Gastroesophageal sphincter (tissue), 4 donors: ENCODE data around the gene USP17L22. TPM values are rescaled to one million over a fixed set of nuclear protein-coding genes. Genes with fewer than 3 reads are reported as not detected.
"Not testable (repeated sequence)": the region's sequence is repeated elsewhere in the genome, so short reads cannot be mapped to it uniquely, and the experiment has no call there.

Experiments used
- ATAC-seq: fragments of 150-250 bp; one replicate; pipeline ENCODE4 v1.9.1; 2016; ENCODE audit warnings: mild to moderate bottlenecking, moderate library complexity
- H3K27ac ChIP-seq, 4 donors: fragments of 200-600 bp; sonication (generic) in 3 of 4; 1 replicate in 3 of 4; 2 replicates in 1 of 4; pipeline ENCODE4 v1.5.1; 2016 to 2019
- H3K27me3 ChIP-seq: fragments of 200-600 bp; sonication (generic); one replicate; pipeline ENCODE4 v1.5.1; 2019
- H3K36me3 ChIP-seq, 2 donors: fragments of 200-600 bp; sonication (generic); one replicate each; pipeline ENCODE4 v1.5.1; 2019; ENCODE audit warnings: control low read depth in 1 of 2
- H3K4me1 ChIP-seq, 3 donors: fragments of 200-600 bp; sonication (generic); 1 replicate in 2 of 3; 2 replicates in 1 of 3; pipeline ENCODE4 v1.5.1; 2016 to 2019; ENCODE audit warnings: control low read depth in 2 of 3
- H3K4me3 ChIP-seq, 2 donors: fragments of 200-600 bp; sonication (generic); one replicate each; pipeline ENCODE4 v1.5.1; 2019; ENCODE audit warnings: mild to moderate bottlenecking in 1 of 2, moderate library complexity in 1 of 2
- H3K9me3 ChIP-seq, 3 donors: fragments of 200-600 bp; sonication (generic); one replicate each; pipeline ENCODE4 v1.5.1; 2017 to 2019; ENCODE audit warnings: control low read depth in 2 of 3
- WGBS, 2 donors: methylation state at CpG; one replicate each; pipeline ENCODE4 v1.1.5; 2018; ENCODE audit warnings: low coverage in 1 of 2; 5-methylcytosine and 5-hydroxymethylcytosine counted together
- total RNA-seq, 4 donors: library from RNA; depleted of rRNA; stranded (reverse); fragments of >200 nt; gene quantifications; one replicate each; pipeline ENCODE4 v1.1.0, GENCODE V29; 2016

The USP17L22 gene
- total RNA-seq = not detected

DNA sequence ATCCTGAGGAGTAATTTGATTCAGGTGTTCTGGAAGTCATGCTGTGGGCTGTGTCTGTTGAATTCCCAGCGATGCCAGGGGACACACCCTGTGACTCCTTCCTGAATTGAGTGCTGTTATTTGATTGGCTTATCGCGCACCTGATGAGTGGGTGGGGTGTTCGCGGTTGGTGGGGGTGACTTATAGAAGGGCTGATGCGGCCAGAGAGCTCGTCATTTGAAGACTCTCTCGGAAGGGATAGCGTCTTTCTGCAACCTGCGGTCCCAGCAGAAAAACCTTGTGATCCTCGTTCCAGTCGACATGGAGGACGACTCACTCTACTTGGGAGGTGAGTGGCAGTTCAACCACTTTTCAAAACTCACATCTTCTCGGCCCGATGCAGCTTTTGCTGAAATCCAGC lies at the start of gene USP17L22:
TSS of gene USP17L22 (plus strand) at position 301 of the 400 bp plus-strand sequence. CDS start at position 301, 0 bp downstream.
- not testable (repeated sequence) for H3K4me1 ChIP-seq, H3K9me3 ChIP-seq, H3K27me3 ChIP-seq, H3K4me3 ChIP-seq, ATAC-seq, H3K36me3 ChIP-seq, H3K27ac ChIP-seq
- no CpG with 5 or more reads among the region's 15 CpGs for WGBS, 2 donors

DNA sequence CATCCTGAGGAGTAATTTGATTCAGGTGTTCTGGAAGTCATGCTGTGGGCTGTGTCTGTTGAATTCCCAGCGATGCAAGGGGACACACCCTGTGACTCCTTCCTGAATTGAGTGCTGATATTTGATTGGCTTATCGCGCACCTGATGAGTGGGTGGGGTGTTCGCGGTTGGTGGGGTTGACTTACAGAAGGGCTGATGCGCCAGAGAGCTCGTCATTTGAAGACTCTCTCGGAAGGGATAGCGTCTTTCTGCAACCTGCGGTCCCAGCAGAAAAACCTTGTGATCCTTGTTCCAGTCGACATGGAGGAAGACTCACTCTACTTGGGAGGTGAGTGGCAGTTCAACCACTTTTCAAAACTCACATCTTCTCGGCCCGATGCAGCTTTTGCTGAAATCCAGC lies 47.6 kb upstream of the USP17L22 start, which contains the start of gene USP17L12:
TSS of gene USP17L12 (plus strand) at position 301 of the 400 bp plus-strand sequence. CDS start at position 301, 0 bp downstream.
- no CpG with 5 or more reads among the region's 13 CpGs for WGBS, 2 donors

DNA sequence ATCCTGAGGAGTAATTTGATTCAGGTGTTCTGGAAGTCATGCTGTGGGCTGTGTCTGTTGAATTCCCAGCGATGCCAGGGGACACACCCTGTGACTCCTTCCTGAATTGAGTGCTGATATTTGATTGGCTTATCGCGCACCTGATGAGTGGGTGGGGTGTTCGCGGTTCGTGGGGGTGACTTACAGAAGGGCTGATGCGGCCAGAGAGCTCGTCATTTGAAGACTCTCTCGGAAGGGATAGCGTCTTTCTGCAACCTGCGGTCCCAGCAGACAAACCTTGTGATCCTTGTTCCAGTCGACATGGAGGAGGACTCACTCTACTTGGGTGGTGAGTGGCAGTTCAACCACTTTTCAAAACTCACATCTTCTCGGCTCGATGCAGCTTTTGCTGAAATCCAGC lies 42.8 kb upstream of the USP17L22 start, which contains the start of gene USP17L13:
TSS of gene USP17L13 (plus strand) at position 301 of the 400 bp plus-strand sequence. CDS start at position 301, 0 bp downstream.
- not testable (repeated sequence) for H3K4me1 ChIP-seq, H3K4me3 ChIP-seq, H3K27ac ChIP-seq, H3K9me3 ChIP-seq, H3K36me3 ChIP-seq, ATAC-seq, H3K27me3 ChIP-seq
- WGBS, 2 donors = no CpG with 5 or more reads among the region's 14 CpGs

More for the DNA sequence above, 47.6 kb upstream of the USP17L22 start, which contains the start of gene USP17L12:
- not testable (repeated sequence) for H3K4me1 ChIP-seq, H3K4me3 ChIP-seq, H3K36me3 ChIP-seq, H3K27me3 ChIP-seq, H3K27ac ChIP-seq, H3K9me3 ChIP-seq, ATAC-seq

GRCh38 chr4:9230249-9230648 lies 37.2 kb upstream of the USP17L22 start:
- not testable (repeated sequence) for H3K4me1 ChIP-seq, H3K27me3 ChIP-seq, H3K4me3 ChIP-seq, H3K27ac ChIP-seq, ATAC-seq, H3K36me3 ChIP-seq, H3K9me3 ChIP-seq
- 78 to 100% methylated on average over 1 to 4 of the region's 8 CpGs for WGBS, 2 donors

GRCh38 chr4:9234085-9234484 lies 33.3 kb upstream of the USP17L22 start, which contains the start of gene USP17L15:
Gene USP17L15, plus strand, starts transcription at chr4:9234385. Its CDS starts 0 bp downstream, at chr4:9234385.
- WGBS, 2 donors = no CpG with 5 or more reads among the region's 15 CpGs
- not testable (repeated sequence) for H3K27me3 ChIP-seq, H3K36me3 ChIP-seq, H3K4me3 ChIP-seq, H3K27ac ChIP-seq, H3K9me3 ChIP-seq, ATAC-seq, H3K4me1 ChIP-seq

- not testable (repeated sequence) for H3K4me3 ChIP-seq, H3K27me3 ChIP-seq, H3K27ac ChIP-seq, H3K36me3 ChIP-seq, H3K9me3 ChIP-seq, H3K4me1 ChIP-seq, ATAC-seq
- WGBS, 2 donors = no CpG with 5 or more reads among the region's 12 CpGs
Measured at GRCh38 chr4:9238461-9238860, 29.0 kb upstream of the USP17L22 start.

- 88% methylated on average over 8 of the region's 14 CpGs; no CpG with 5 or more reads in 1 of the 2 donors for WGBS, 2 donors
- H3K27me3 ChIP-seq = not testable (repeated sequence)
Measured at GRCh38 chr4:9243579-9243978, 23.8 kb upstream of the USP17L22 start, which contains the start of gene USP17L17. Gene USP17L17, plus strand, starts transcription at chr4:9243879. Its CDS starts 0 bp downstream, at chr4:9243879.

GRCh38 chr4:9247953-9248680 lies 19.3 kb upstream of the USP17L22 start, which contains the start of gene USP17L18:
Gene USP17L18, plus strand, starts transcription at chr4:9248630. Its CDS starts 0 bp downstream, at chr4:9248630.
- not testable (repeated sequence) for H3K4me3 ChIP-seq, H3K36me3 ChIP-seq, ATAC-seq, H3K9me3 ChIP-seq, H3K27me3 ChIP-seq, H3K4me1 ChIP-seq, H3K27ac ChIP-seq
- 76 to 90% methylated on average over 4 to 14 of the region's 26 CpGs for whole genome bisulfite sequencing, 2 donors

More at GRCh38 chr4:9243579-9243978, 23.8 kb upstream of the USP17L22 start, which contains the start of gene USP17L17:
- not testable (repeated sequence) for H3K4me1 ChIP-seq, H3K9me3 ChIP-seq, H3K36me3 ChIP-seq, ATAC-seq, H3K4me3 ChIP-seq, H3K27ac ChIP-seq

DNA sequence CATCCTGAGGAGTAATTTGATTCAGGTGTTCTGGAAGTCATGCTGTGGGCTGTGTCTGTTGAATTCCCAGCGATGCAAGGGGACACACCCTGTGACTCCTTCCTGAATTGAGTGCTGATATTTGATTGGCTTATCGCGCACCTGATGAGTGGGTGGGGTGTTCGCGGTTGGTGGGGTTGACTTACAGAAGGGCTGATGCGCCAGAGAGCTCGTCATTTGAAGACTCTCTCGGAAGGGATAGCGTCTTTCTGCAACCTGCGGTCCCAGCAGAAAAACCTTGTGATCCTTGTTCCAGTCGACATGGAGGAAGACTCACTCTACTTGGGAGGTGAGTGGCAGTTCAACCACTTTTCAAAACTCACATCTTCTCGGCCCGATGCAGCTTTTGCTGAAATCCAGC lies 14.3 kb upstream of the USP17L22 start, which contains the start of gene USP17L19:
TSS of gene USP17L19 (plus strand) at position 301 of the 400 bp plus-strand sequence. CDS start at position 301, 0 bp downstream.
- not testable (repeated sequence) for H3K27me3 ChIP-seq, H3K9me3 ChIP-seq, H3K4me1 ChIP-seq, H3K36me3 ChIP-seq, H3K27ac ChIP-seq, ATAC-seq, H3K4me3 ChIP-seq
- no CpG with 5 or more reads among the region's 13 CpGs for WGBS, 2 donors

DNA sequence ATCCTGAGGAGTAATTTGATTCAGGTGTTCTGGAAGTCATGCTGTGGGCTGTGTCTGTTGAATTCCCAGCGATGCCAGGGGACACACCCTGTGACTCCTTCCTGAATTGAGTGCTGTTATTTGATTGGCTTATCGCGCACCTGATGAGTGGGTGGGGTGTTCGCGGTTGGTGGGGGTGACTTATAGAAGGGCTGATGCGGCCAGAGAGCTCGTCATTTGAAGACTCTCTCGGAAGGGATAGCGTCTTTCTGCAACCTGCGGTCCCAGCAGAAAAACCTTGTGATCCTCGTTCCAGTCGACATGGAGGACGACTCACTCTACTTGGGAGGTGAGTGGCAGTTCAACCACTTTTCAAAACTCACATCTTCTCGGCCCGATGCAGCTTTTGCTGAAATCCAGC lies 9.6 kb upstream of the USP17L22 start, which contains the start of gene USP17L20:
TSS of gene USP17L20 (plus strand) at position 301 of the 400 bp plus-strand sequence. CDS start at position 301, 0 bp downstream.
- H3K36me3 ChIP-seq, H3K4me3 ChIP-seq, ATAC-seq, H3K27ac ChIP-seq, H3K4me1 ChIP-seq, H3K27me3 ChIP-seq, H3K9me3 ChIP-seq: not testable (repeated sequence)
- no CpG with 5 or more reads among the region's 15 CpGs for WGBS, 2 donors

DNA sequence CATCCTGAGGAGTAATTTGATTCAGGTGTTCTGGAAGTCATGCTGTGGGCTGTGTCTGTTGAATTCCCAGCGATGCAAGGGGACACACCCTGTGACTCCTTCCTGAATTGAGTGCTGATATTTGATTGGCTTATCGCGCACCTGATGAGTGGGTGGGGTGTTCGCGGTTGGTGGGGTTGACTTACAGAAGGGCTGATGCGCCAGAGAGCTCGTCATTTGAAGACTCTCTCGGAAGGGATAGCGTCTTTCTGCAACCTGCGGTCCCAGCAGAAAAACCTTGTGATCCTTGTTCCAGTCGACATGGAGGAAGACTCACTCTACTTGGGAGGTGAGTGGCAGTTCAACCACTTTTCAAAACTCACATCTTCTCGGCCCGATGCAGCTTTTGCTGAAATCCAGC lies 4.8 kb upstream of the USP17L22 start, which contains the start of gene USP17L21:
TSS of gene USP17L21 (plus strand) at position 301 of the 400 bp plus-strand sequence. CDS start at position 301, 0 bp downstream.
- H3K9me3 ChIP-seq, H3K36me3 ChIP-seq, H3K4me3 ChIP-seq, H3K4me1 ChIP-seq, ATAC-seq, H3K27ac ChIP-seq, H3K27me3 ChIP-seq: not testable (repeated sequence)
- WGBS, 2 donors = no CpG with 5 or more reads among the region's 13 CpGs

DNA sequence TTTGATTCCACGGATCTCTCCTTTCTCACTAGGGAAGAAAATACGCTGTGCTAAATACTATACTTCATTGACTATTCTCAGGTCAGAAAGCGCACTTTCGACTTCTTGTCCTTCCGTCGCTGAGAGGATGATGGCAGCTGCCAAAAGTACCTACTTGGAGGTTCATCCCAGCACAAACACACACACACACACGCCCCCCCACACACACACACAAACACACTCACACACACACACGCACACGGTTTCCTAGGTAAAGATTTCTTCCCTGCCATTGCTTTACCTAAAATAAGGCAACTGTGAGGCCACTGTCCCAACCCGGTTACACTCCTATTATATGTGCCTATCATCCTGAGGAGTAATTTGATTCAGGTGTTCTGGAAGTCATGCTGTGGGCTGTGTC lies 4.3 kb downstream of the USP17L22 start:
- not testable (repeated sequence) for H3K36me3 ChIP-seq, H3K9me3 ChIP-seq, H3K4me3 ChIP-seq, H3K4me1 ChIP-seq, H3K27ac ChIP-seq, H3K27me3 ChIP-seq, ATAC-seq
- WGBS, 2 donors = 87% methylated on average over 8 of the region's 10 CpGs
